LoVo (cell line): ENCODE data around the gene SYCP3.
"Not testable (repeated sequence)": the region's sequence is repeated elsewhere in the genome, so short reads cannot be mapped to it uniquely, and the experiment has no call there.

ENCODE experiments used
- DNase-seq: peaks from one replicate; pipeline ENCODE4 v3.0.0-alpha.2; 2016; ENCODE audit warnings: low spot score

SYCP3 gene

GRCh38 chr12:101713059-101713682 is 26.1 kb downstream of the SYCP3 start:
- no peak for DNase-seq

GRCh38 chr12:101710288-101710687 is 29.0 kb downstream of the SYCP3 start:
- DNase-seq, result no peak

DNA sequence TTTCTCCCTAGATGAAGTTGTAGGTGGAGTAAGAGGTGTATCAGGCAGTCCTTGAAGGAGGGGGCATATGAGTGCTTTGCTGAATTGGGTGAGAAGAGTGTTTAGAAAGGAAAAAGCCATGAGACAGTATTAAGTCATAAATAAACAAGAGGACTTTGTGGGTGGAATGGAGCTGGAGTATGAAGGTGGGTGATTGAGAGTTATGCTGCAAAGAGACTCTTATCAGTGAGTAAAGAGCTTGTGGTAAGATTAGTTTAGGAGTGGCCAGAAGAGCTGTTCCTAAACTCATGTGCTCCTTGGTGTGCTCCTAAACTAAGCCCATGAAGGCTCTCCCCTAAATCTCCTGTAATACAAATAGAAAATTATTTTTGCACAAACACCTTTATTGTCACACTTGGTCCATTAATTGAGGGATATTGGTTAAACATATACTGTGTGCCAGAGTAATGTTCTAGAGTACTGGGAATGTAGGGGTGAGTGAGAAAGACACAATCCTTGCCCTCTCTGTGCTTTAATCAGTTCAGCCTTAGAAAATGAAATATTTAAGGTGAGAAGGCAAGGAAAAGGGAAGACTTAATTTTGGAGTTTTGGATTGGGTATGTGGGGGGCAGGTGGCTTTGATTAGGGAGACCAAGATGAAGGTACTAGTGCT is 32.0 kb downstream of the SYCP3 start:
- no peak for DNase-seq

- DNase-seq, result no peak
Measured at GRCh38 chr12:101706403-101706802, 32.9 kb downstream of the SYCP3 start.

DNA sequence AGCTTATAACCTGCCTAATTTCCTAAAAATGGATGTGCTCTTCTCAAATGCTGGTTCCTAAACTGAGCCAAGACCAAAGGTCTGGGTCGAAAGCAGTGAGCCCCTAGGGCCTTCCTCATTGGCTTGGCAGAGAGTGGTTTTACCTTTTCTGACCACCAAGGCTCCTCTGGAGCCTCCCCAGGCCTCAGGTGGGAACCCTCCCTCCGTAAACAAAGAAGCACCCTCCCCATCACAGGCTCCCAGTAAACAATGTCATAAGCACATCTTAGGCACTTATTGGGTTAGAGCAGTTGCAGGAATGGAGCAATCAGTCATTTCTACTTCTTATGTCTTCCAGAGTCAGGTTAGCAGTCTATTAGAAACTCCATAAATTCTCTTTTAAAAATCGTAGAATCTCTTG is 35.8 kb downstream of the SYCP3 start:
- DNase-seq, result no peak

- DNase-seq, result no peak
Measured at GRCh38 chr12:101700299-101700820, 38.9 kb downstream of the SYCP3 start.

- peak; percentile 8 for DNase-seq
Measured at GRCh38 chr12:101698800-101699347, 40.4 kb downstream of the SYCP3 start.

GRCh38 chr12:101697930-101698799 is 41.1 kb downstream of the SYCP3 start:
- DNase-seq, result peak; percentile 46

GRCh38 chr12:101697197-101697929 is 41.9 kb downstream of the SYCP3 start, which contains the start of gene CHPT1:
CHPT1 (plus strand) TSS chr12:101697640; CDS start chr12:101697862, 222 bp downstream.
- DNase-seq, result peak; percentile 64

- peak; percentile 16 for DNase-seq
Measured at GRCh38 chr12:101696251-101697196, 42.7 kb downstream of the SYCP3 start.

DNA sequence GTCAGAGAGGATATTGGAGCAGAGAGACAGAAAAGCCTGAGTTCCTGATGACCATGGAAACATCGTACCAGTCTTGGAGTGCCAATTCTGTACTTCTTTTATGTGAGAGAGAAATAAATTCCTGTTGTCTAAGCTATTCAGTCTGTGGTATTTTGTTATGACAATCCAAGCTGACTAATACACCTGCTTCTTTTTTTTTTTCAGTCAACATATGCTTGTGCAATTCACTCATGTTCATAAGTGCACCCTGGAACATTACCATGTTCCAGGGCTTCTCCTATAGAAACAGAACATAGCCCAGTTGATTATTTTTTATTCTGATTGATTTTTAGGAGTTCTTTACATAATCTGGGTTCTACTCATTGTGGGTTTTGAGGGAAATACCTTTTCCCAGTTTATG is 43.6 kb downstream of the SYCP3 start:
- DNase-seq, result peak; percentile 22

GRCh38 chr12:101694986-101695385 is 44.3 kb downstream of the SYCP3 start:
- no peak for DNase-seq

- no peak for DNase-seq
Measured at GRCh38 chr12:101694297-101694848, 44.9 kb downstream of the SYCP3 start.

DNA sequence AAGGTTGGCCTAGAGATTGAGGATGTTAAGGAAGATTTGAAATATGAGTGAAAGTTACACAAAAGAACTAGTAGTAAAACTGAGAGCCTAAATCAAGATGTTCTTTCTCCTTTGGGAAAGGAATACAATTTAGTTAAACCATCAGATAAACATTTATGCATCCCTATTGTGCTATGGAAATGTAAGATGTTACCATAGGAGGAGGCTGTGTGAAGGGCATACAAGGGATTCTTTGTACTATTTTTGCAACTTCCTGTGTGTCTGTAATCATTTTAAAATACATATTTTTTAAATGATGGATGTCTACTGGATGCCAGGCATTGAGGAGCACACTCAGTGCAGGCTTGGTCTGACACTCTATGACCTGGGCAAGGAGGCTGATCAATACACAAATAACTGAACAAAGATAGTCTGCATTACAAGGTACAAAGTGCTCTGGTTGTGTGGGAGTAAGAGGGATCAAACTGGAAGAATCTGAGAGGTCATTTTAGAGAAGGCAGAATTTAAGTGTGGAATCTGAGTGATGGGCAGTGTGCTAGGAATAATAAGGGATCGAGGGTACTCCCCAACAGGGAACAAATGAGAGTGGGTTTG is 47.7 kb downstream of the SYCP3 start:
- no peak for DNase-seq

GRCh38 chr12:101690544-101691098 is 48.6 kb downstream of the SYCP3 start:
- no peak for DNase-seq

- DNase-seq, result no peak
Measured at GRCh38 chr12:101686176-101686575, 53.1 kb downstream of the SYCP3 start.

DNA sequence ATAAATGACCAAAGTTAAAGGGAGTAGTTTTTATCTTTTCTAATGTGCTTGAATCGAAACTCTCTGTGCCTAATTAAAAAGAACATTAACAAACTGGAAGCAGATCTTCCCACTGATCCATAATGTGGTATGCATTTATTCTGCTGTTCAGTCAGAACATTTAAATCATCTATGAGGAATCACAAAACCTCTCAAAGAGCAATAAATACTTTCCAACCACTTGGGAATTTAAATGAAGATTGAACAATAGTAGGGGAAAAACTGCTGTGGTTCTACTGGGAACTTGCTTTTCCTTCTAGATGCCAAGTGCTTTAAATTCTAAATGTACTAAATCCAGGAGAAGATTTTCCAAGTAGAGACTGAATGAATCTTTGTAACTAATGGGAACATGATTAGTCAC is 54.2 kb downstream of the SYCP3 start:
- DNase-seq, result no peak

DNA sequence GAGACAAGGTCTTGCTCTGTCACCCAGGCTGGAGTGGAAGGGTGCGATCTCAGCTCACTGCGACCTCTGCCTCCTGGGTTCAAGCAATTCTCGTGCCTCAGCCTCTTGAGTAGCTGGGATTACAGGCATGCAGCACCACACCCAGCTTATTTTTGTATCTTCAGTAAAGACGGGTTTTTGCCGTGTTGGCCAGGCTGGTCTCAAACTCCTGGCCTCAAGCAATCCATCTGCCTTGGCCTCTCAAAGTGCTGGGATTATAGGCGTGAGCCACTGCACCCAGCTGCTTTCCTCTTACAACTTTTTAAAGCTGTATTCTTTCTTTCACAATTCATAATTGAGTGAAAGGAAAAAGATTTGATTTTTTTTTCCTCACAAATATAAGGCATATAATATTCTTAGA is 57.6 kb downstream of the SYCP3 start:
- not testable (repeated sequence) for DNase-seq

DNA sequence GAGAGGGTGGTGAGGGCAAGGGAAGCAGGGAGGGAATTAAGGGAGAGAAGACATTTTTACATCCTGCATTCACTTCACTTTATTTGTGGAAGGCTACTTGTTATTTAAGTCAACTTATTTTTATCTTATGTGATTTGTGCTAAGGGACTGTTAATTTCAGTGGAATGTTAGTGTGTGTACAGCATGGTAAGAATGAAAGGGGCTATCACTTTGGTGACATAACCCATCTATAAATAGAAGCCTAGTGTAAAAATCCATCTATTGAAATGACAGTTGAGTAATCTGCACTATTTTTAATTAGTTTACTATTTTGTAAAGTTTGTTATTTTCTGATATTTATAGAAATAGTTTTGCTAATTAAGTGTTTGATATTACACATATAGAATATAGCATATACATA is 58.6 kb downstream of the SYCP3 start:
- no peak for DNase-seq
